ENCODE measurements around the gene ZNF217. TPM values are rescaled to one million over a fixed set of nuclear protein-coding genes. Genes with fewer than 3 reads are reported as not detected.

ZNF217 gene
- total and polyA plus RNA-seq, 2 donors (not counting 1 experiment from before 2014, with no cell fraction given) = 15.5 to 92.6 TPM

DNA sequence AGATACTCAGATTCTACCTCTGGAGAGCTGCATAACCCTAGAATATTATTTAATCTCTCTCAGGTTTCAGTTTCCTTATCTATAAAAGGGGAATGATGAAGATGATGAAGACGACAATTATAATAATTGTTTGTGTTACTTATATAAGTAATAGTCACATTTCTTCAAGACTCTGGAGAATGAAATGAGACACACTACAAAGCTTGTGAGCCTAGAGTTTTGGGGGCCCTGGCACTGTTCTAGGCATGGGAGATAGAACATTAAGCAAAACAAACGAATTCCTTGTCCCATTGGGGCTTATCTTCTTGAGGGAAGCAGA is 5.4 kb upstream of the ZNF217 start:
- Histone ChIP-seq H3K79me2 (ENCODE audit: control insufficient read depth, insufficient read depth, low read length) (no peaks in the 10 kb centered on the region), H3K4me1 (ENCODE audit: control insufficient read depth in 2 of 2, insufficient read depth in 2 of 2, low read length in 2 of 2) (peaks cover 12 to 14% of the 10 kb centered on the region in 2 donors), H3K36me3 (replicated peaks in 1 of 2; ENCODE audit: control extremely low read depth in 1 of 2, control insufficient read depth in 1 of 2, extremely low read depth in 1 of 2, insufficient read depth in 2 of 2, low read length in 1 of 2) (no peaks in the 10 kb centered on the region), H2AFZ (ENCODE audit: insufficient read depth, low read depth, low read length, poor library complexity, severe bottlenecking) (peak overlapping the region; percentile 23), H3K27me3 (replicated peaks in 1 of 4; ENCODE audit: control extremely low read depth in 1 of 4, control insufficient read depth in 3 of 4, insufficient read depth in 4 of 4, low read length in 3 of 4) (no peaks in the 10 kb centered on the region), H3K9ac (ENCODE audit: low read length) (no peak overlapping the region), H3K4me3 (ENCODE audit: control extremely low read depth in 1 of 5, extremely low read depth in 1 of 5, insufficient read depth in 1 of 5, low read depth in 2 of 5, low read length in 4 of 5) (no peak overlapping the region), H4K20me1 (ENCODE audit: control insufficient read depth, insufficient read depth, low read length, poor library complexity, severe bottlenecking) (no peaks in the 10 kb centered on the region), H3K4me2 (replicated peaks; ENCODE audit: low read depth, low read length, poor library complexity, severe bottlenecking) (peak overlapping the region; percentile 2), H3K27ac (ENCODE audit: low read length in 2 of 2) (peak overlapping the region in 1 of 2 donors; percentile 66), H3K9me3 (ENCODE audit: control extremely low read depth in 1 of 3, control insufficient read depth in 2 of 3, insufficient read depth in 1 of 3, low read length in 2 of 3) (no peaks in the 10 kb centered on the region)
- ChIA-PET POLR2A (no interaction called here), CTCF (interaction anchor here (1.1 to 1.4 kb wide), 2 partner anchors 11 to 341 kb away, joined by 3 read pairs; no protein-coding TSS in a partner anchor)
- H3K27me3 Mint-ChIP-seq = no peaks in the 10 kb centered on the region
- TF ChIP-seq, protein P1, sequence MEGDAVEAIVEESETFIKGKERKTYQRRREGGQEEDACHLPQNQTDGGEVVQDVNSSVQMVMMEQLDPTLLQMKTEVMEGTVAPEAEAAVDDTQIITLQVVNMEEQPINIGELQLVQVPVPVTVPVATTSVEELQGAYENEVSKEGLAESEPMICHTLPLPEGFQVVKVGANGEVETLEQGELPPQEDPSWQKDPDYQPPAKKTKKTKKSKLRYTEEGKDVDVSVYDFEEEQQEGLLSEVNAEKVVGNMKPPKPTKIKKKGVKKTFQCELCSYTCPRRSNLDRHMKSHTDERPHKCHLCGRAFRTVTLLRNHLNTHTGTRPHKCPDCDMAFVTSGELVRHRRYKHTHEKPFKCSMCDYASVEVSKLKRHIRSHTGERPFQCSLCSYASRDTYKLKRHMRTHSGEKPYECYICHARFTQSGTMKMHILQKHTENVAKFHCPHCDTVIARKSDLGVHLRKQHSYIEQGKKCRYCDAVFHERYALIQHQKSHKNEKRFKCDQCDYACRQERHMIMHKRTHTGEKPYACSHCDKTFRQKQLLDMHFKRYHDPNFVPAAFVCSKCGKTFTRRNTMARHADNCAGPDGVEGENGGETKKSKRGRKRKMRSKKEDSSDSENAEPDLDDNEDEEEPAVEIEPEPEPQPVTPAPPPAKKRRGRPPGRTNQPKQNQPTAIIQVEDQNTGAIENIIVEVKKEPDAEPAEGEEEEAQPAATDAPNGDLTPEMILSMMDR (IDR thresholded peaks at IDR 0.05) = no peak
- TF ChIP-seq EZH2 (IDR thresholded peaks at IDR 0.05; ENCODE audit: borderline replicate concordance, insufficient read depth, low read depth, low read length, poor library complexity, severe bottlenecking) = no peak
- H3K4me3 Mint-ChIP-seq = no peak overlapping the region
- peaks cover 34% of the 10 kb centered on the region for H3K4me1 Mint-ChIP-seq
- WGBS (ENCODE audit: insufficient coverage) = no CpG with 5 or more reads among the region's 2 CpGs
- no peaks in the 10 kb centered on the region for H3K9me3 Mint-ChIP-seq (ENCODE audit: insufficient read depth)
- ATAC-seq (ENCODE audit: low read depth) = no peak
- no peak for DNase-seq
- peak overlapping the region; percentile 32 for H3K27ac Mint-ChIP-seq
- intact Hi-C loops (cut with micrococcal nuclease) = no loop called here

DNA sequence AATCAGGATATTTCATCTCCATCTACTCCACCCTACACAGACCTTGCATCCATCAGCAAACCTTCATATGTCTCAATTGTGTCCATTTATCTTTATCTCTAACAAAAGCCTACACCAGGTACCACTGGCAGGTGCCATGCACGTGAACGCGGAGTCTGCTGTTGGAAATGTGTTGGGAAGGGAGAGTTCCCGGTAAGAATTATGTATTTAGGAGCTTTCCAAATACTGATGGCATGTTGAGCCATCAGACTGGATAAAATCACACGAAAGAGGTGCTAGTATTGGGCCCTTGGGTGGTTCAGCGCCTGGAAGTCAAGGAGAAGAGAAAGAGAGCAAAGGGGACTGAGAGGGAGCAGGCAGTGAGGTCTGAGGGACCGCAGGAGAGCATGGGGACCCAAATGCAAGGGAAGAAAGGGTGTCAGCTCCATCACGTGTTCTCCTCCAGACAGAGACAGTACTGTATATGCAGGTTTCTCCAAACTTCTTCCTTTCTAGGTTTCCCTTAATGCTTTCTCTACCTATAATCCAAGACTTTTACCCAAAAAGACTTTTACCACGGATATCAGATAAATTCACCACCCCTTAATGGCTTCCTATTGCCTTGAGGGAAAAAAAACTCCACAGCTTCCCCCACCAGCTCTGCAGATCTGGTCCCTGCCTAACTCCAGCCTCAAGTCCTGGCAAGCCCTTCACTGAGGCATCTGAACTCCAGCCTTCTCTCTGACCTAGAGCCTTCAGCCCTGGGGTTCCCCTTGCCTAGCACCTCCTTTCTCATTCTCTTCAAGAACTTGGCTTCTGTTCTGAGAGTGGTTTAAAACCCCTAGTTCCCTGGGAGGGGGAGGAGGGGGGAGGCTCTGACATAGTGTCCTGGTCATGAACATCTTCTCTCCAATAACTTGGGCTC is 4.8 kb upstream of the ZNF217 start:
- H3K27me3 ChIP-seq (replicated peaks in 1 of 4; ENCODE audit: control extremely low read depth in 1 of 4, control insufficient read depth in 3 of 4, insufficient read depth in 4 of 4, low read length in 3 of 4) = no peaks in the 10 kb centered on the region
- no peak overlapping the region for H3K9ac ChIP-seq (ENCODE audit: low read length)
- no peak overlapping the region for H3K4me3 Mint-ChIP-seq
- intact Hi-C loops (cut with micrococcal nuclease) = no loop called here
- no peak for TF ChIP-seq EZH2 (IDR thresholded peaks at IDR 0.05; ENCODE audit: borderline replicate concordance, insufficient read depth, low read depth, low read length, poor library complexity, severe bottlenecking)
- TF ChIP-seq, protein P1 (IDR thresholded peaks at IDR 0.05) = no peak
- peak overlapping the region; percentile 32 for H3K27ac Mint-ChIP-seq
- CTCF ChIA-PET = interaction anchor here (1.4 kb wide), 1 partner anchor 12 kb away, joined by 3 read pairs; no protein-coding TSS in a partner anchor
- no peaks in the 10 kb centered on the region for H3K9me3 Mint-ChIP-seq (ENCODE audit: insufficient read depth)
- DNase-seq (peak; percentile 44), ATAC-seq (ENCODE audit: low read depth) (no peak)
- 90% methylated on average over 9 of the region's 9 CpGs for WGBS (ENCODE audit: insufficient coverage)
- peak overlapping the region; percentile 2 for H3K4me2 ChIP-seq (replicated peaks; ENCODE audit: low read depth, low read length, poor library complexity, severe bottlenecking)
- no peaks in the 10 kb centered on the region for H3K79me2 ChIP-seq (ENCODE audit: control insufficient read depth, insufficient read depth, low read length)
- no peaks in the 10 kb centered on the region for H4K20me1 ChIP-seq (ENCODE audit: control insufficient read depth, insufficient read depth, low read length, poor library complexity, severe bottlenecking)
- H3K27me3 Mint-ChIP-seq = no peaks in the 10 kb centered on the region
- POLR2A ChIA-PET = no interaction called here
- peak overlapping the region in 1 of 2 donors; percentile 66 for H3K27ac ChIP-seq (ENCODE audit: low read length in 2 of 2)
- no peaks in the 10 kb centered on the region for H3K9me3 ChIP-seq (ENCODE audit: control extremely low read depth in 1 of 3, control insufficient read depth in 2 of 3, insufficient read depth in 1 of 3, low read length in 2 of 3)
- H3K4me1 Mint-ChIP-seq = peaks cover 34% of the 10 kb centered on the region
- peaks cover 12 to 14% of the 10 kb centered on the region in 2 donors for H3K4me1 ChIP-seq (ENCODE audit: control insufficient read depth in 2 of 2, insufficient read depth in 2 of 2, low read length in 2 of 2)
- peak overlapping the region; percentile 23 for H2AFZ ChIP-seq (ENCODE audit: insufficient read depth, low read depth, low read length, poor library complexity, severe bottlenecking)
- no peaks in the 10 kb centered on the region for H3K36me3 ChIP-seq (replicated peaks in 1 of 2; ENCODE audit: control extremely low read depth in 1 of 2, control insufficient read depth in 1 of 2, extremely low read depth in 1 of 2, insufficient read depth in 2 of 2, low read length in 1 of 2)
- H3K4me3 ChIP-seq (ENCODE audit: control extremely low read depth in 1 of 5, extremely low read depth in 1 of 5, insufficient read depth in 1 of 5, low read depth in 2 of 5, low read length in 4 of 5) = no peak overlapping the region

All from B cell (primary cell).